OCI-LY1 (cell line): ENCODE data around the gene PAX9.

ENCODE experiments used
- EZH2 ChIP-seq: fragments of 200-600 bp; sonication (generic), shearing (Covaris generic); IDR thresholded peaks from 2 replicates; pipeline ENCODE4 v1.8.0; 2017; ENCODE audit warnings: borderline replicate concordance, mixed run types, mild to moderate bottlenecking, antibody characterized with exemption, low read length, moderate library complexity, mixed read lengths
- TF ChIP-seq, protein P1 (sequence below): fragments of 200-600 bp; sonication (generic), shearing (Covaris generic); IDR thresholded peaks from 2 replicates; pipeline ENCODE4 v1.5.1; 2017; ENCODE audit warnings: mild to moderate bottlenecking, antibody characterized with exemption, low read length, moderate library complexity, mixed read lengths

GRCh38 chr14:36719823-36720222 is 58.2 kb downstream of the PAX9 start:
- TF ChIP-seq, protein P1, sequence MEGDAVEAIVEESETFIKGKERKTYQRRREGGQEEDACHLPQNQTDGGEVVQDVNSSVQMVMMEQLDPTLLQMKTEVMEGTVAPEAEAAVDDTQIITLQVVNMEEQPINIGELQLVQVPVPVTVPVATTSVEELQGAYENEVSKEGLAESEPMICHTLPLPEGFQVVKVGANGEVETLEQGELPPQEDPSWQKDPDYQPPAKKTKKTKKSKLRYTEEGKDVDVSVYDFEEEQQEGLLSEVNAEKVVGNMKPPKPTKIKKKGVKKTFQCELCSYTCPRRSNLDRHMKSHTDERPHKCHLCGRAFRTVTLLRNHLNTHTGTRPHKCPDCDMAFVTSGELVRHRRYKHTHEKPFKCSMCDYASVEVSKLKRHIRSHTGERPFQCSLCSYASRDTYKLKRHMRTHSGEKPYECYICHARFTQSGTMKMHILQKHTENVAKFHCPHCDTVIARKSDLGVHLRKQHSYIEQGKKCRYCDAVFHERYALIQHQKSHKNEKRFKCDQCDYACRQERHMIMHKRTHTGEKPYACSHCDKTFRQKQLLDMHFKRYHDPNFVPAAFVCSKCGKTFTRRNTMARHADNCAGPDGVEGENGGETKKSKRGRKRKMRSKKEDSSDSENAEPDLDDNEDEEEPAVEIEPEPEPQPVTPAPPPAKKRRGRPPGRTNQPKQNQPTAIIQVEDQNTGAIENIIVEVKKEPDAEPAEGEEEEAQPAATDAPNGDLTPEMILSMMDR = no peak
- no peak for TF ChIP-seq EZH2
